Activated naive CD8-positive, alpha-beta T cell treated with anti-CD3 and anti-CD28 coated beads, Interleukin-2, amount 10 ng/mL, durations not matched to agents 7 days and 5 days (primary cell): ENCODE results near the gene VASH1. TPM values are rescaled to one million over a fixed set of nuclear protein-coding genes. Genes with fewer than 3 reads are reported as not detected.

Source experiments
- ATAC-seq: fragments of 150-1000 bp; cut with Tn5 transposase; one replicate; pipeline ENCODE4 v1.10.0; 2021; ENCODE audit warnings: low read depth, moderate library complexity
- POLR2A ChIA-PET: fragments of 350-600 bp; sonication (Branson Sonifier 250); formaldehyde crosslinking; loops from one replicate; lab custom pipeline; 2021; ENCODE audit warnings: antibody characterized with exemption; lab: Charles Lee
- DNase-seq: peaks from one replicate; pipeline ENCODE4 v3.0.0; 2021
- H3K27ac Mint-ChIP-seq: one replicate; pipeline ENCODE4 v1.8.0; 2022; ENCODE audit warnings: mild to moderate bottlenecking, mixed read lengths
- H3K27me3 Mint-ChIP-seq: one replicate; pipeline ENCODE4 v1.8.0; 2022; ENCODE audit warnings: mild to moderate bottlenecking, moderate library complexity, mixed read lengths
- H3K36me3 Mint-ChIP-seq: one replicate; pipeline ENCODE4 v1.8.0; 2021; ENCODE audit warnings: mild to moderate bottlenecking, mixed read lengths
- H3K4me1 Mint-ChIP-seq: one replicate; pipeline ENCODE4 v1.8.0; 2021; ENCODE audit warnings: mixed read lengths
- H3K4me3 Mint-ChIP-seq: one replicate; pipeline ENCODE4 v1.8.0; 2022; ENCODE audit warnings: mild to moderate bottlenecking, moderate library complexity, mixed read lengths
- H3K9me3 Mint-ChIP-seq: one replicate; pipeline ENCODE4 v1.8.0; 2021; ENCODE audit warnings: mixed read lengths
- total RNA-seq, 2 experiments: library from RNA; stranded (reverse); gene quantifications; one replicate each; pipeline ENCODE4 v1.2.3, GENCODE V29; 2021

The VASH1 gene
- total RNA-seq, 2 experiments from 2014 or later, result 7.0 to 9.0 TPM

GRCh38 chr14:76770521-76771436, 9.5 kb downstream of the VASH1 start:
- POLR2A ChIA-PET, result interaction anchor here (1.2 to 2.6 kb wide), 2 partner anchors 14 to 42 kb away, joined by 3 to 8 read pairs; partner anchors contain the start of gene ANGEL1
- no peak overlapping the region for H3K4me3 Mint-ChIP-seq
- DNase-seq (no peak), ATAC-seq (no peak)
- no peaks in the 10 kb centered on the region for H3K9me3 Mint-ChIP-seq
- no peaks in the 10 kb centered on the region for H3K36me3 Mint-ChIP-seq
- H3K27me3 Mint-ChIP-seq, result peaks cover 2% of the 10 kb centered on the region
- H3K27ac Mint-ChIP-seq, result peak overlapping the region; percentile 34
- H3K4me1 Mint-ChIP-seq, result peaks cover 15% of the 10 kb centered on the region

- no peak overlapping the region for H3K27ac Mint-ChIP-seq
- DNase-seq (no peak), ATAC-seq (no peak)
- no peaks in the 10 kb centered on the region for H3K9me3 Mint-ChIP-seq
- no peak overlapping the region for H3K4me3 Mint-ChIP-seq
- no peaks in the 10 kb centered on the region for H3K36me3 Mint-ChIP-seq
- H3K4me1 Mint-ChIP-seq, result peaks cover 15% of the 10 kb centered on the region
- peaks cover 2% of the 10 kb centered on the region for H3K27me3 Mint-ChIP-seq
- POLR2A ChIA-PET, result interaction anchor here (1.2 kb wide), 1 partner anchor 41 kb away, joined by 3 read pairs; the partner anchor contains the start of gene ANGEL1
Observed at GRCh38 chr14:76771437-76771980, 10.2 kb downstream of the VASH1 start.

GRCh38 chr14:76772300-76773187, 11.3 kb downstream of the VASH1 start:
- DNase-seq, result no peak
- H3K27ac Mint-ChIP-seq, result no peak overlapping the region
- no peak for ATAC-seq
- H3K36me3 Mint-ChIP-seq, result no peaks in the 10 kb centered on the region
- POLR2A ChIA-PET, result no interaction called here
- peaks cover 2% of the 10 kb centered on the region for H3K27me3 Mint-ChIP-seq
- peaks cover 15% of the 10 kb centered on the region for H3K4me1 Mint-ChIP-seq
- no peak overlapping the region for H3K4me3 Mint-ChIP-seq
- no peaks in the 10 kb centered on the region for H3K9me3 Mint-ChIP-seq

- ATAC-seq, result no peak
- H3K36me3 Mint-ChIP-seq, result no peaks in the 10 kb centered on the region
- peaks cover 2% of the 10 kb centered on the region for H3K27me3 Mint-ChIP-seq
- no peak for DNase-seq
- H3K4me1 Mint-ChIP-seq, result peaks cover 8% of the 10 kb centered on the region
- H3K4me3 Mint-ChIP-seq, result no peak overlapping the region
- no peaks in the 10 kb centered on the region for H3K9me3 Mint-ChIP-seq
- POLR2A ChIA-PET, result no interaction called here
- no peak overlapping the region for H3K27ac Mint-ChIP-seq
Observed at GRCh38 chr14:76773188-76773885, 12.1 kb downstream of the VASH1 start.

- no peaks in the 10 kb centered on the region for H3K36me3 Mint-ChIP-seq
- H3K27me3 Mint-ChIP-seq, result peaks cover 2% of the 10 kb centered on the region
- POLR2A ChIA-PET, result no interaction called here
- no peak overlapping the region for H3K27ac Mint-ChIP-seq
- no peaks in the 10 kb centered on the region for H3K9me3 Mint-ChIP-seq
- no peak for DNase-seq
- no peak for ATAC-seq
- H3K4me3 Mint-ChIP-seq, result no peak overlapping the region
- H3K4me1 Mint-ChIP-seq, result peaks cover 1% of the 10 kb centered on the region
Observed at GRCh38 chr14:76773956-76774820, 12.9 kb downstream of the VASH1 start.

DNA sequence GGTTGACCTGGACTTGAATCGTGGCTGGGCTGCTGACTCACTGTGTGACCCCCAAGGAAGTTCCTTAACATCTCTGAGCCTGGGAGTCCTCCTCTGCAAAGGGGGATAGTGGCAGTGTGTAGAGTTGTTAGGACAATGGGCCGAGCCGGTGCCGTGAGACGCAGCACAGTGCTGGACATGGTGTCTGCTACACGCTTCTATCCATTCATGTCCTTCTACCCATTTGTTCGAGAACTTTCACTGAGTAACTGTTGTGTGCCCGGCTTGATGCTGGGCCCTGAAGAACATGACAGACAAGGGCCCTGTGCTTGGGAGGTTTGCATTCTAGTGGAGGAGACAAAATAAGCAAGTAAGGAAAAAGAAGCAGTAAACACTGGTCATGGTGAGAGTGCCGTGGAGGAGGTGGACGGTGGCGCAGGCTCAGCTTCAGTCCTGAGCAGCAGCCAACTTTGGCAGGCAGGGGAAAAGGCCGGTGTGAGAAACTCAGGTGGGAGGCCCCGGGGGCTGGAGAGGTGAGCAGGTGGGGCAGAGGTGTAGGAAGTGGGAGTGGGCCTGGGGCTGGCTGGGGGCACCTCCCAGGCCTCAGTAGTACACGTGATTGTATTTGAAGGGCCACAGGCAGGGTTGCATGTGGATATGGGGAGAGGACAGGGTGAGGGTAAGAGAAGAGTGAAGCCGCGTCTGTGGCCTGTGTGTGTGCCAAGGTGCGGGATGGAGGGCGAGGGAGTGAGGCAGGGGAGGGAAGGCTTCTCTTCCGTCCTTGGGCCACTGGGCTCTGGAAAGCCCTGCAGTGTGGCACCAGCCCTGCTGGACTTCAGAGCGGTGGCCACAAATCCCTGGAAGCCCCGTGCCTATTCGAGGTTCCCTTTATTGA, 13.8 kb downstream of the VASH1 start:
- H3K4me3 Mint-ChIP-seq, result no peak overlapping the region
- POLR2A ChIA-PET, result no interaction called here
- H3K36me3 Mint-ChIP-seq, result no peaks in the 10 kb centered on the region
- no peaks in the 10 kb centered on the region for H3K4me1 Mint-ChIP-seq
- ATAC-seq, result no peak
- peaks cover 2% of the 10 kb centered on the region for H3K27me3 Mint-ChIP-seq
- DNase-seq, result no peak
- H3K27ac Mint-ChIP-seq, result no peak overlapping the region
- H3K9me3 Mint-ChIP-seq, result no peaks in the 10 kb centered on the region

DNA sequence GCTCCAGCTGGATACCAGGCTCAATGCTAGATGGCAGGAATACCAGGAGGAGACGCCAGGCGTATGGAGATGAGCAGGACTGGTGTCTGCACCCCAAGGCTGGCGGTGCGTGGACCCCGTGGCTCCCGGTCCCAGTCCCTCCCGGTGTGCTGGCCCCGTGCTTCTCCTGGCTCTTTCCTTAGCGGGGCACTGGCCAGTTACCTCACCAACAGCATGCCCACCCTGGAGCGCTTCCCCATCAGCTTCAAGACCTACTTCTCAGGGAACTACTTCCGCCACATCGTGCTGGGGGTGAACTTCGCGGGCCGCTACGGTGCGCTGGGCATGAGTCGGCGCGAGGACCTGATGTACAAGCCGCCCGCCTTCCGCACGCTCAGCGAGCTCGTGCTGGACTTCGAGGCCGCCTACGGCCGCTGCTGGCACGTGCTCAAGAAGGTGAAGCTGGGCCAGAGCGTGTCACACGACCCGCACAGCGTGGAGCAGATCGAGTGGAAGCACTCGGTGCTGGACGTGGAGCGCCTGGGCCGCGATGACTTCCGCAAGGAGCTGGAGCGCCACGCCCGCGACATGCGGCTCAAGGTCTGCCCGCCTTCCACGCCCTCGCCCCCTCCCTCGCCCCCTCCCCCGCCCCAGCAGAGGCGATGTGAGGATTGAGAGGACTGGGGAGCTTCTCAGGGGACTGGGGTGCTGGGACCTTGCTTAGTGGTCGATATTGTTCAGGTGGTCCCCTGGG, 14.6 kb downstream of the VASH1 start:
- H3K4me3 Mint-ChIP-seq, result no peak overlapping the region
- H3K36me3 Mint-ChIP-seq, result no peaks in the 10 kb centered on the region
- no peak overlapping the region for H3K27ac Mint-ChIP-seq
- no peaks in the 10 kb centered on the region for H3K27me3 Mint-ChIP-seq
- POLR2A ChIA-PET, result no interaction called here
- H3K4me1 Mint-ChIP-seq, result peaks cover 5% of the 10 kb centered on the region
- ATAC-seq (no peak), DNase-seq (no peak)
- H3K9me3 Mint-ChIP-seq, result no peaks in the 10 kb centered on the region

DNA sequence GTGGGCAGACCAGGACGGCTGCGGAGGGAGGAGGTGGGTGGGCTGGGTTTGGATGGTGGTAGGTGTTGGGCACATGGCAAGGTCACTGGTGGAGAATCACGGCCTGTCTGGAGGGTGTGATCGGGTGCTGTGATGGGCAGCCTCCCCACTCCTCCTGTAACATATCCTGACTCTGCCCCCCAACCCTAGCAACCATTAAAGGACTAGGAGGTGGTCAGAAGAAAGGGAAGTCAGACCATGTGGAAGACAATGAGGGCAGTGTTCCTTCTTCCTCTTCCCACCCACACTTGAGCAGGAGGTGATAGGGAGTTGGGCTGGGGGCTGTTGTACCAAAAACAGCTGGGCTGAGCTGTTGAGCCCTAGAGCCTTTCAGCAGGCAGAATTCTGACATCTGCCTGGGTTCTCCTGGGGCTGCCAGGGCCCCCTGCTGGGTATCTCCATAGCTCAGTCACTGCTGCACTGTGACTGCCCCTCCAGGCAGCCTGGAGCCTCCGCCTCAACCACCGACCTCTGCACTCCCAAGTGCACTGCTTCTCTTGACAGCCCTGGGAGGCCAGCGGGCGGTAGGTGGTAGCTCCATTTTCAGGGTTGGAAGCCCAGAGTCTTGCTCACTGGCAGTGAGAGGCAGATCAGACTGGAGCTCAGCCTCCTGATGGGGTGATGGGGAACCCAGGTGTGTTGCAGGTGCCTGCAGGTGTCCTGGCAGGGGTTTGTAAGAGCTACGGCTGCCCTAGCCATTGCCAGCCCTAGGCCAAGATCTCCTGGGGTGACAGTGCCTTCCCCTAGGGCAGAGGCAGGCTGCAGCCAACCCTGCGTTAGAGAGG, 15.4 kb downstream of the VASH1 start:
- DNase-seq (no peak), ATAC-seq (no peak)
- H3K27ac Mint-ChIP-seq, result no peak overlapping the region
- H3K27me3 Mint-ChIP-seq, result no peaks in the 10 kb centered on the region
- H3K36me3 Mint-ChIP-seq, result no peaks in the 10 kb centered on the region
- H3K9me3 Mint-ChIP-seq, result no peaks in the 10 kb centered on the region
- H3K4me3 Mint-ChIP-seq, result no peak overlapping the region
- H3K4me1 Mint-ChIP-seq, result peaks cover 9% of the 10 kb centered on the region
- POLR2A ChIA-PET, result interaction anchor here (0.5 to 1.3 kb wide), 4 partner anchors 8 to 314 kb away, joined by 3 to 4 read pairs (median 4); partner anchors contain the start of gene ANGEL1

GRCh38 chr14:76777721-76778120, 16.5 kb downstream of the VASH1 start:
- H3K27ac Mint-ChIP-seq, result peak overlapping the region; percentile 30
- no peaks in the 10 kb centered on the region for H3K9me3 Mint-ChIP-seq
- peaks cover 19% of the 10 kb centered on the region for H3K4me1 Mint-ChIP-seq
- DNase-seq (no peak), ATAC-seq (no peak)
- no peaks in the 10 kb centered on the region for H3K27me3 Mint-ChIP-seq
- POLR2A ChIA-PET, result interaction anchor here (1.1 to 1.3 kb wide), 2 partner anchors 9 to 34 kb away, joined by 3 to 4 read pairs; partner anchors contain the start of gene ANGEL1
- H3K36me3 Mint-ChIP-seq, result no peaks in the 10 kb centered on the region
- H3K4me3 Mint-ChIP-seq, result no peak overlapping the region

- no peak for ATAC-seq
- Mint-ChIP-seq H3K27me3 (no peaks in the 10 kb centered on the region), H3K27ac (no peak overlapping the region), H3K36me3 (no peaks in the 10 kb centered on the region), H3K4me3 (no peak overlapping the region), H3K9me3 (no peaks in the 10 kb centered on the region), H3K4me1 (peaks cover 28% of the 10 kb centered on the region)
- POLR2A ChIA-PET, result no interaction called here
- no peak for DNase-seq
Observed at GRCh38 chr14:76778546-76779215, 17.4 kb downstream of the VASH1 start.
